A549 treated with DMSO at 1 μM for 4 hours (cell line): Measurements from ENCODE around the gene DCST1. TPM values are rescaled to one million over a fixed set of nuclear protein-coding genes. Genes with fewer than 3 reads are reported as not detected.

Source experiments
- total RNA-seq: library from RNA; stranded (reverse); fragments of 200-300 nt; extraction: Qiagen RNA extraction; gene quantifications from 5 replicates; pipeline ENCODE4 v1.2.3, GENCODE V29; 2022; ENCODE audit warnings: low read depth

Gene DCST1
- not detected in 5 replicates for total RNA-seq

GRCh38 chr1:155033524-155033923 lies at the start of gene DCST1, which contains the start of gene DCST2:
DCST1 (plus strand) TSS chr1:155033824; CDS start chr1:155034037, 213 bp downstream.
DCST2 (minus strand) TSS chr1:155033781; CDS start chr1:155033701, 80 bp downstream.

GRCh38 chr1:154993572-154994268 lies 39.9 kb upstream of the DCST1 start, which contains the start of gene LENEP:
LENEP (plus strand) TSS chr1:154993586; CDS start chr1:154993608, 22 bp downstream.

GRCh38 chr1:155002464-155003226 lies 31.0 kb upstream of the DCST1 start, which contains the start of gene ZBTB7B:
ZBTB7B (plus strand) TSS chr1:155002802; CDS start chr1:155014661, 11,859 bp downstream.

GRCh38 chr1:155050560-155051341 lies 17.1 kb downstream of the DCST1 start, which contains the start of gene ADAM15:
ADAM15 (plus strand) TSS chr1:155051316; CDS start chr1:155051387, 71 bp downstream.

GRCh38 chr1:155063550-155064110 lies 30.0 kb downstream of the DCST1 start, which contains the start of gene EFNA4:
EFNA4 (plus strand) TSS chr1:155063740; CDS start chr1:155063824, 84 bp downstream.

GRCh38 chr1:155078469-155079209 lies 45.0 kb downstream of the DCST1 start, which contains the start of gene EFNA3:
EFNA3 (plus strand) TSS chr1:155078837; CDS start chr1:155078942, 105 bp downstream.

Other genes starting within 250 kb of the DCST1 start
- gene KCNN3, start 163.5 kb upstream of the DCST1 start, total RNA-seq: 0.06 to 0.25 TPM (median 0.11 TPM) in 5 replicates
- gene PMVK, start 97.1 kb upstream of the DCST1 start, total RNA-seq: 34.0 to 43.1 TPM (median 39.3 TPM) in 5 replicates
- 13.0 to 17.0 TPM (median 13.9 TPM) in 5 replicates for gene PBXIP1, start 77.7 kb upstream of the DCST1 start, total RNA-seq
- gene PYGO2, start 72.0 kb upstream of the DCST1 start, total RNA-seq: 22.8 to 24.9 TPM (median 23.9 TPM) in 5 replicates
- 136 to 154 TPM (median 140 TPM) in 5 replicates for gene SHC1, start 63.1 kb upstream of the DCST1 start, total RNA-seq
- 328 to 363 TPM (median 338 TPM) in 5 replicates for gene CKS1B, start 59.1 kb upstream of the DCST1 start, total RNA-seq
- gene FLAD1, start 50.5 kb upstream of the DCST1 start, total RNA-seq: 40.1 to 46.0 TPM (median 41.6 TPM) in 5 replicates
- gene LENEP, start 40.2 kb upstream of the DCST1 start, total RNA-seq: not detected in 5 replicates
- 19.7 to 26.6 TPM (median 25.9 TPM) in 5 replicates for gene ZBTB7B, start 31.0 kb upstream of the DCST1 start, total RNA-seq
- 0.22 to 0.72 TPM (median 0.46 TPM) in 5 replicates for gene DCST2, start within 50 bp of the DCST1 start, total RNA-seq
- 64.6 to 76.9 TPM (median 67.8 TPM) in 5 replicates for gene ADAM15, start 17.5 kb downstream of the DCST1 start, total RNA-seq
- 7.3 to 9.0 TPM (median 8.4 TPM) in 5 replicates for gene EFNA4, start 29.9 kb downstream of the DCST1 start, total RNA-seq
- gene EFNA3, start 45.0 kb downstream of the DCST1 start, total RNA-seq: 3.7 to 5.6 TPM (median 4.2 TPM) in 5 replicates
- 30.6 to 50.0 TPM (median 37.3 TPM) in 5 replicates for gene EFNA1, start 94.1 kb downstream of the DCST1 start, total RNA-seq
- 34.2 to 39.1 TPM (median 35.5 TPM) in 5 replicates for gene SLC50A1, start 102.0 kb downstream of the DCST1 start, total RNA-seq
- gene DPM3, start 106.7 kb downstream of the DCST1 start, total RNA-seq: 78.1 to 102 TPM (median 91.3 TPM) in 5 replicates
- gene KRTCAP2, start 139.5 kb downstream of the DCST1 start, total RNA-seq: 226 to 250 TPM (median 230 TPM) in 5 replicates
- 1.3 to 1.8 TPM (median 1.4 TPM) in 5 replicates for gene TRIM46, start 140.0 kb downstream of the DCST1 start, total RNA-seq
- gene THBS3, start 174.1 kb downstream of the DCST1 start, total RNA-seq: 7.5 to 9.9 TPM (median 9.4 TPM) in 5 replicates
- 67.2 to 74.0 TPM (median 72.4 TPM) in 5 replicates for gene MTX1, start 174.9 kb downstream of the DCST1 start, total RNA-seq
- 28.1 to 40.5 TPM (median 34.2 TPM) in 5 replicates for gene ENTREP3, start 221.7 kb downstream of the DCST1 start, total RNA-seq
- gene SCAMP3, start 228.5 kb downstream of the DCST1 start, total RNA-seq: 105 to 133 TPM (median 125 TPM) in 5 replicates
- gene CLK2, start 239.7 kb downstream of the DCST1 start, total RNA-seq: 18.1 to 31.1 TPM (median 29.0 TPM) in 5 replicates
- gene HCN3, start 243.6 kb downstream of the DCST1 start, total RNA-seq: 3.0 to 5.4 TPM (median 5.3 TPM) in 5 replicates